HFFc6 (cell line): ENCODE measurements around the gene SLC39A10. TPM values are rescaled to one million over a fixed set of nuclear protein-coding genes. Genes with fewer than 3 reads are reported as not detected.

Source experiments
- DNase-seq: peaks from one replicate; pipeline ENCODE4 v3.0.0-alpha.2; 2018
- H3K27ac Mint-ChIP-seq: 2 replicates; pipeline ENCODE4 v1.8.0; 2020; ENCODE audit warnings: mild to moderate bottlenecking, mixed read lengths
- H3K27me3 Mint-ChIP-seq: 2 replicates; pipeline ENCODE4 v1.8.0; 2021; ENCODE audit warnings: mild to moderate bottlenecking, moderate library complexity, mixed read lengths; ENCODE audit not compliant: insufficient read depth
- H3K36me3 Mint-ChIP-seq: 2 replicates; pipeline ENCODE4 v1.8.0; 2021; ENCODE audit warnings: low read depth, mixed read lengths
- H3K4me1 Mint-ChIP-seq: 2 replicates; pipeline ENCODE4 v1.8.0; 2020; ENCODE audit warnings: low read depth, mixed read lengths
- H3K4me3 Mint-ChIP-seq: 2 replicates; pipeline ENCODE4 v1.8.0; 2020; ENCODE audit warnings: mild to moderate bottlenecking, moderate library complexity, mixed read lengths
- H3K9me3 Mint-ChIP-seq: 2 replicates; pipeline ENCODE4 v1.8.0; 2020; ENCODE audit warnings: mild to moderate bottlenecking, mixed read lengths
- long read RNA-seq: library from polyadenylated mRNA; unstranded; transcript quantifications from one replicate; pipeline ENCODE4 v2.0.0, GENCODE V29; 2019
- total RNA-seq, 6 experiments: library from RNA; stranded (reverse); fragmentation: NEBNext Ultra II Directional; extraction: Animal tissue kit (Norgen Biotek cat#: 25700); gene quantifications; 2 replicates in 1 of 6; 3 replicates in 5 of 6; pipeline ENCODE4 v1.2.3, GENCODE V29; 2021
- TF ChIP-seq, protein P1 (sequence below): fragments of 200-600 bp; sonication (generic); IDR thresholded peaks from 2 replicates; pipeline ENCODE4 v1.5.0; 2021; ENCODE audit warnings: antibody characterized with exemption, mild to moderate bottlenecking

The SLC39A10 gene, protein sequence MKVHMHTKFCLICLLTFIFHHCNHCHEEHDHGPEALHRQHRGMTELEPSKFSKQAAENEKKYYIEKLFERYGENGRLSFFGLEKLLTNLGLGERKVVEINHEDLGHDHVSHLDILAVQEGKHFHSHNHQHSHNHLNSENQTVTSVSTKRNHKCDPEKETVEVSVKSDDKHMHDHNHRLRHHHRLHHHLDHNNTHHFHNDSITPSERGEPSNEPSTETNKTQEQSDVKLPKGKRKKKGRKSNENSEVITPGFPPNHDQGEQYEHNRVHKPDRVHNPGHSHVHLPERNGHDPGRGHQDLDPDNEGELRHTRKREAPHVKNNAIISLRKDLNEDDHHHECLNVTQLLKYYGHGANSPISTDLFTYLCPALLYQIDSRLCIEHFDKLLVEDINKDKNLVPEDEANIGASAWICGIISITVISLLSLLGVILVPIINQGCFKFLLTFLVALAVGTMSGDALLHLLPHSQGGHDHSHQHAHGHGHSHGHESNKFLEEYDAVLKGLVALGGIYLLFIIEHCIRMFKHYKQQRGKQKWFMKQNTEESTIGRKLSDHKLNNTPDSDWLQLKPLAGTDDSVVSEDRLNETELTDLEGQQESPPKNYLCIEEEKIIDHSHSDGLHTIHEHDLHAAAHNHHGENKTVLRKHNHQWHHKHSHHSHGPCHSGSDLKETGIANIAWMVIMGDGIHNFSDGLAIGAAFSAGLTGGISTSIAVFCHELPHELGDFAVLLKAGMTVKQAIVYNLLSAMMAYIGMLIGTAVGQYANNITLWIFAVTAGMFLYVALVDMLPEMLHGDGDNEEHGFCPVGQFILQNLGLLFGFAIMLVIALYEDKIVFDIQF
- 10 to 100 TPM; 24.8 to 30.4 (median 27.7) TPM for total RNA-seq
- long read RNA-seq, full-length matches to known transcripts = 3 of 16 reads
- long read RNA-seq, partial matches to known transcripts = 11 of 16 reads
- long read RNA-seq, other reads (novel, unspliced or antisense) = 2 of 16 reads

DNA sequence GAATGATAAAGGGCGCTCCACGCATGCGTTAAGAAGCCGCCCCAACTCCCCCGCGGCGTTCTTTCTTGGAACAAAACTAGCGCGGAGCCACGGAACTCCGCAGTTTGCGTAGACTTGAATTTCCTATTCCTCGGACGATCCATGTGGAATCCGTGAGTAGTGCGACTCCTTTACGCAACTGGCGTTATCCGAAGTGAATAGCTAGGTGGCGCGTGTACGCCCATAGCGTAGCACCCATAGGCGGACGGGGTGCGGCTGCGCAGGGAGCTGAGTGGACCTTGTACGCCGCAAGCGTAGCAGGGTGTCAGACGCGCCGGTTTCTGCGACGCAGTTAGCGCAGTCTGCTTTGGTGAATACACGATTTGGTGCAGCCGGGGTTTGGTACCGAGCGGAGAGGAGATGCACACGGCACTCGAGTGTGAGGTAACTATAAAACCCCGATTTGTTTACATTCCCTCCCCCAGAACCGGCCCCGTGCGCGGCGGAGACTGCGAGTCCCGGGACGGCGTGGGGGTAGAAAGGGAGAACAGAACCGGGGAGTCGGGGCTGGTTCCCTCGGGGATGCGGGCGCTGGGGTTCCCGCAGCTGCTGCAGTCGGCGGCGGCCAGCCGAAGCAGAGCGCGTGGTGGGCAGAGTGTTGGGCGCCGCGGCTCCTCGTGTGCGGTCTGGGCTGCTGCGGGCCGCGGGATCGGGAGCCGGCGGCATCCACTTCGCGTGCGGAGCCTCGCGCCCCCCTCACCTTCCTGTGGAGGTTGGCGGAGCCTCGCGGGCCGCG, at the start of gene SLC39A10:
Gene SLC39A10, plus strand, starts transcription at position 368 of the 775 bp plus-strand sequence. CDS start 22,817 bp downstream, outside the sequence.
- TF ChIP-seq, protein P1, sequence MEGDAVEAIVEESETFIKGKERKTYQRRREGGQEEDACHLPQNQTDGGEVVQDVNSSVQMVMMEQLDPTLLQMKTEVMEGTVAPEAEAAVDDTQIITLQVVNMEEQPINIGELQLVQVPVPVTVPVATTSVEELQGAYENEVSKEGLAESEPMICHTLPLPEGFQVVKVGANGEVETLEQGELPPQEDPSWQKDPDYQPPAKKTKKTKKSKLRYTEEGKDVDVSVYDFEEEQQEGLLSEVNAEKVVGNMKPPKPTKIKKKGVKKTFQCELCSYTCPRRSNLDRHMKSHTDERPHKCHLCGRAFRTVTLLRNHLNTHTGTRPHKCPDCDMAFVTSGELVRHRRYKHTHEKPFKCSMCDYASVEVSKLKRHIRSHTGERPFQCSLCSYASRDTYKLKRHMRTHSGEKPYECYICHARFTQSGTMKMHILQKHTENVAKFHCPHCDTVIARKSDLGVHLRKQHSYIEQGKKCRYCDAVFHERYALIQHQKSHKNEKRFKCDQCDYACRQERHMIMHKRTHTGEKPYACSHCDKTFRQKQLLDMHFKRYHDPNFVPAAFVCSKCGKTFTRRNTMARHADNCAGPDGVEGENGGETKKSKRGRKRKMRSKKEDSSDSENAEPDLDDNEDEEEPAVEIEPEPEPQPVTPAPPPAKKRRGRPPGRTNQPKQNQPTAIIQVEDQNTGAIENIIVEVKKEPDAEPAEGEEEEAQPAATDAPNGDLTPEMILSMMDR = peak; percentile 74
- H3K4me1 Mint-ChIP-seq = peaks cover 31% of the 10 kb centered on the region
- H3K27ac Mint-ChIP-seq = peak within 1 kb of the TSS; percentile 97
- H3K27me3 Mint-ChIP-seq = peaks cover 12% of the 10 kb centered on the region
- H3K4me3 Mint-ChIP-seq = peak within 1 kb of the TSS; percentile 96
- H3K9me3 Mint-ChIP-seq = no peaks in the 10 kb centered on the region
- H3K36me3 Mint-ChIP-seq = peaks cover 22% of the 10 kb centered on the region
- DNase-seq = peak; percentile 93

DNA sequence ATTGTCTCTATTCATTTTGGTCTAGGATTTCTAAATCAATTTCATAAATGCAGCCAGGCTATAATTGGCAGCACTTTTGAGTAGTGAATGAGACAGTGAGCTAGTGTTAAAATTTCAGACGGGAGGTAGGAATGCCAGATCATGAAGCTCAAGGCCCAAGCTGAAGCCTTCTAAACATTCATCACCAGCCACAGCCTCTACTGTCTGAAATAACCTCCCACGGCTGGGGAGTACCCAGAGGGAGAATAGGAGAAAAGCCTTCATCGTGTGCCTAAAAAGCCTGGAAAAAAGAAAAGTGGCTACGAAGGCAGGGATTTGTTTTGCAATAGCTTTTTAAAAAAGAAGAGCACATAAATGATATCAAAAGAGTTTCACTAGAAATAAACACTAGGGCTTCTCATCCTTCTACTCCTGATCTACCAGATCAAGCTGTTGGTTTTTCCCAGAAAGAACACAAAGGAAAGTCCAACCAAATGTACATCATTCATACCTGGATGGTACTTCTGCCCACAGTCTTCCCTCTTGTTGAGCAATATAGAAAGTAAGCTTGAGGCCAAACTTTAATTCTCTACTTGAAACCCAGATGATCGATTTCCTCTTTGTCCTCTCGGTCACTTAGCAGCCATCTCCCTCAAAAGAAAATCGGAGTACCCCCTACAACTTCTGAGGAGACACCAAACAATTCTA, 48.1 kb upstream of the SLC39A10 start:
- peaks cover 26% of the 10 kb centered on the region for H3K4me1 Mint-ChIP-seq
- H3K36me3 Mint-ChIP-seq = no peaks in the 10 kb centered on the region
- DNase-seq = no peak
- H3K27ac Mint-ChIP-seq = no peak overlapping the region
- no peaks in the 10 kb centered on the region for H3K27me3 Mint-ChIP-seq
- no peak overlapping the region for H3K4me3 Mint-ChIP-seq
- no peaks in the 10 kb centered on the region for H3K9me3 Mint-ChIP-seq
- TF ChIP-seq, protein P1 = no peak

DNA sequence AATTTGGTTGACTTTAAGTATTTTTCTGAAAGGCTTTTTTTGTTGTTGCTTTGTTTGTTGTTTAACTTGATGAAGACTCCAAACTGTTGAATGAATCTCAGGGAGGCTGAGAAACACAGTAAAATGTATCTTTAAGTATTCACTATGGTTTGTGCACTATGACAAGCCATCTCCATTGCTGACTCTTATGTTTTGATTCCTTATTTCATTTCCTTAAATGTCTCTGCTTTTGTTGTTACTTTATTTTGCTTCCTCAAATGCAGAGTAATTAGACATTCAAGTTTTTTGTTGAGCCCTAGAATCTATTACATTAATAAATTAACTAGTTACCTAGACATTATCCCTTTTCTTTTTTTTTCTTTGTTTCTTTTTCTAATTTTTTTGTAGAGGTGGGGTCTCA, 46.3 kb upstream of the SLC39A10 start:
- Mint-ChIP-seq H3K27ac (no peak overlapping the region), H3K9me3 (no peaks in the 10 kb centered on the region), H3K4me1 (peaks cover 44% of the 10 kb centered on the region), H3K4me3 (no peak overlapping the region), H3K36me3 (no peaks in the 10 kb centered on the region), H3K27me3 (no peaks in the 10 kb centered on the region)
- TF ChIP-seq, protein P1 = no peak
- DNase-seq = no peak

DNA sequence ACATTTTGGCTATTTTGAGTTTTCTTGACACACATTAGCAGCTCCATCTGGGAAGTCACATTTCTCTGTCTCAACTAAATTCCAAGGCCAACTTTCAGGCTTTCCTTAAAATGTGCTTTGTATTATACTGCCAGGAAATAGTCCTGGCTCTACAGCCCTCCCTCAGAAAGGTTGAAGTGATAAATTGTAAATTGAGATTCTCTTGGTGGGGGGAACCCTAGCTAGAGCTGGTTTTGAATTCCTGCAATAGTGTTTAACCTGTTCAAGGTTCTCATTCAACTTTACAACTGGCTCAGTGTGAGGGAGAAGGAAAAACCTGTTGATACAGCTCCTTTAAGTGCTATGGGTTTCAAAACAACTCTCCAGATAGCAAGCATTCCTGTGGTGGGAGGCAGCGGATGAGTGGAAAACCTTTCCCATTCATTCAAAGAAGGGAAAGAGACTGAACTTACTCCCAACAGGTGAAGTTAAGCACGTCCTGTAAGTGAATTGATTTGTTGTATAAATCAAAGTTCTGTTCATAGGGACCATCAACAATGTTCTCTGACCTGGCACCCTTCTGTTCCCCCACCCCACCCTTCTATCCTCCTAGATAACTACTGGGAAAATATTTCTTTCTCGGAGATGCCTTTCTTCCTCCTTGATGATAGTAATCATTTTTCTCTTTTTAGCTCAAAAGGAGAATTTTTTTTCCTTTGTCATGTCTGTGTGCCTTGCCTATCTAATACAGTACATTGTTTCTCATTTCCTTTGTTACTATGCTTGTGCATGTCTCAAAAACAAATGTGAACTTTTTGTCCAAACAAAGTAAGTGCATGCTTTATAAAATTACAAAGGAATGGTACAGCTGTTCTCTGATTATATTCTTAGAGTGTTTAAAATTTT, 44.2 kb upstream of the SLC39A10 start:
- peak; percentile 63 for DNase-seq
- TF ChIP-seq, protein P1 = no peak
- no peaks in the 10 kb centered on the region for H3K9me3 Mint-ChIP-seq
- H3K4me1 Mint-ChIP-seq = peaks cover 39% of the 10 kb centered on the region
- H3K27me3 Mint-ChIP-seq = no peaks in the 10 kb centered on the region
- H3K4me3 Mint-ChIP-seq = peak overlapping the region; percentile 81
- peak overlapping the region; percentile 93 for H3K27ac Mint-ChIP-seq
- H3K36me3 Mint-ChIP-seq = no peaks in the 10 kb centered on the region
